Caco-2 (cell line): Measurements from ENCODE around the gene PDE6C. TPM values are rescaled to one million over a fixed set of nuclear protein-coding genes. Genes with fewer than 3 reads are reported as not detected.

Source experiments
- BruUV-seq: library from RNA; stranded (reverse); fragments of 400-500 nt; replicated peaks from 2 replicates; lab custom pipeline; 2021; lab: Mats Ljungman, UMichigan
- CTCF ChIA-PET: fragments of 300-600 bp; sonication (Branson Sonifier 250); formaldehyde crosslinking; loops from one replicate; lab custom pipeline; 2022; ENCODE audit warnings: antibody characterized with exemption; lab: Charles Lee
- POLR2A ChIA-PET: fragments of 300-600 bp; sonication (Branson Sonifier 250); formaldehyde crosslinking; loops from one replicate; lab custom pipeline; 2022; ENCODE audit warnings: antibody characterized with exemption; lab: Charles Lee
- DNase-seq, 2 experiments: peaks; one replicate each; pipeline versions ENCODE4 v3.0.0 to v3.0.0-alpha.2; 2020 to 2022
- H3K27me3 ChIP-seq: replicated peaks from 2 replicates; pipeline ENCODE4 v1.6.0; 2011; ENCODE audit warnings: low read length; ENCODE audit not compliant: control insufficient read depth, insufficient read depth
- H3K36me3 ChIP-seq: 2 replicates; pipeline ENCODE4 v1.5.1; 2011; ENCODE audit warnings: low read length; ENCODE audit not compliant: control insufficient read depth, insufficient read depth
- H3K4me1 ChIP-seq: fragments of 250-450 bp; sonication (Bioruptor Pico); 2 replicates; pipeline ENCODE4 v1.5.1; 2020; ENCODE audit warnings: mild to moderate bottlenecking
- H3K4me3 ChIP-seq: 2 replicates; pipeline ENCODE4 v1.5.1; 2011; ENCODE audit warnings: low read depth, mild to moderate bottlenecking, control low read depth, low read length
- H3K9me3 ChIP-seq: fragments of 250-450 bp; sonication (Bioruptor Pico); 2 replicates; pipeline ENCODE4 v1.5.1; 2020; ENCODE audit warnings: mild to moderate bottlenecking, moderate library complexity
- H3K27ac Mint-ChIP-seq: one replicate; pipeline ENCODE4 v1.8.0; 2022; ENCODE audit warnings: mixed read lengths; ENCODE audit not compliant: unreplicated experiment
- H3K27me3 Mint-ChIP-seq: one replicate; pipeline ENCODE4 v1.8.0; 2022; ENCODE audit warnings: mixed read lengths; ENCODE audit not compliant: insufficient read depth, unreplicated experiment
- H3K36me3 Mint-ChIP-seq: one replicate; pipeline ENCODE4 v1.8.0; 2022; ENCODE audit warnings: mild to moderate bottlenecking, mixed read lengths; ENCODE audit not compliant: insufficient read depth, unreplicated experiment
- H3K4me1 Mint-ChIP-seq: one replicate; pipeline ENCODE4 v1.8.0; 2022; ENCODE audit warnings: low read depth, mixed read lengths; ENCODE audit not compliant: unreplicated experiment
- H3K4me3 Mint-ChIP-seq: one replicate; pipeline ENCODE4 v1.8.0; 2022; ENCODE audit warnings: mild to moderate bottlenecking, moderate library complexity, mixed read lengths; ENCODE audit not compliant: unreplicated experiment
- H3K9me3 Mint-ChIP-seq: one replicate; pipeline ENCODE4 v1.8.0; 2022; ENCODE audit warnings: mixed read lengths; ENCODE audit not compliant: unreplicated experiment
- intact Hi-C: fragments of 100-400 bp; cut with micrococcal nuclease; formaldehyde crosslinking; loops from one replicate; pipeline ENCODE4 v1.10.0; 2022; ENCODE audit not compliant: unreplicated experiment
- total RNA-seq: library from RNA; stranded (reverse); gene quantifications from 2 replicates; pipeline ENCODE4 v1.2.3, GENCODE V29; 2022
- TF ChIP-seq, protein P1 (sequence below), 2 experiments: fragments of 200-600 bp in 1 of 2; IDR thresholded peaks; 1 replicate in 1 of 2; 2 replicates in 1 of 2; pipeline versions ENCODE4 v1.5.1 to v1.8.0; 2011 to 2022; ENCODE audit warnings: antibody characterized with exemption in 1 of 2, control low read depth in 1 of 2, inconsistent platforms in 1 of 2, low read depth in 1 of 2, low read length in 1 of 2, mild to moderate bottlenecking in 1 of 2, moderate library complexity in 1 of 2; ENCODE audit not compliant: insufficient read depth in 1 of 2, severe bottlenecking in 1 of 2, unreplicated experiment in 1 of 2

PDE6C gene
- total RNA-seq, 1 experiment from 2014 or later = not detected

- CTCF ChIA-PET = interaction anchor here (0.6 kb wide), 1 partner anchor 127 kb away, joined by 3 read pairs; no protein-coding TSS in a partner anchor
- BruUV-seq = TSS peak; percentile 42
- H3K4me1 ChIP-seq = peaks cover 29% of the 10 kb centered on the region
- Mint-ChIP-seq H3K4me1 (peaks cover 11% of the 10 kb centered on the region), H3K9me3 (no peaks in the 10 kb centered on the region), H3K27ac (peak overlapping the region; percentile 58), H3K36me3 (no peaks in the 10 kb centered on the region), H3K27me3 (no peaks in the 10 kb centered on the region), H3K4me3 (peak overlapping the region; percentile 81)
- H3K9me3 ChIP-seq = no peaks in the 10 kb centered on the region
- TF ChIP-seq, protein P1, sequence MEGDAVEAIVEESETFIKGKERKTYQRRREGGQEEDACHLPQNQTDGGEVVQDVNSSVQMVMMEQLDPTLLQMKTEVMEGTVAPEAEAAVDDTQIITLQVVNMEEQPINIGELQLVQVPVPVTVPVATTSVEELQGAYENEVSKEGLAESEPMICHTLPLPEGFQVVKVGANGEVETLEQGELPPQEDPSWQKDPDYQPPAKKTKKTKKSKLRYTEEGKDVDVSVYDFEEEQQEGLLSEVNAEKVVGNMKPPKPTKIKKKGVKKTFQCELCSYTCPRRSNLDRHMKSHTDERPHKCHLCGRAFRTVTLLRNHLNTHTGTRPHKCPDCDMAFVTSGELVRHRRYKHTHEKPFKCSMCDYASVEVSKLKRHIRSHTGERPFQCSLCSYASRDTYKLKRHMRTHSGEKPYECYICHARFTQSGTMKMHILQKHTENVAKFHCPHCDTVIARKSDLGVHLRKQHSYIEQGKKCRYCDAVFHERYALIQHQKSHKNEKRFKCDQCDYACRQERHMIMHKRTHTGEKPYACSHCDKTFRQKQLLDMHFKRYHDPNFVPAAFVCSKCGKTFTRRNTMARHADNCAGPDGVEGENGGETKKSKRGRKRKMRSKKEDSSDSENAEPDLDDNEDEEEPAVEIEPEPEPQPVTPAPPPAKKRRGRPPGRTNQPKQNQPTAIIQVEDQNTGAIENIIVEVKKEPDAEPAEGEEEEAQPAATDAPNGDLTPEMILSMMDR (IDR thresholded peaks at IDR 0.05; ENCODE audit: insufficient read depth in 1 of 2, low read depth in 1 of 2, low read length in 1 of 2, severe bottlenecking in 1 of 2, unreplicated experiment in 1 of 2) = no peak
- peak overlapping the region; percentile 65 for H3K4me3 ChIP-seq
- POLR2A ChIA-PET = no interaction called here
- no peaks in the 10 kb centered on the region for H3K27me3 ChIP-seq
- no peak for DNase-seq
- intact Hi-C loops = no loop called here
- H3K36me3 ChIP-seq = no peaks in the 10 kb centered on the region
Observed at GRCh38 chr10:93567277-93568104, 44.8 kb upstream of the PDE6C start.

DNA sequence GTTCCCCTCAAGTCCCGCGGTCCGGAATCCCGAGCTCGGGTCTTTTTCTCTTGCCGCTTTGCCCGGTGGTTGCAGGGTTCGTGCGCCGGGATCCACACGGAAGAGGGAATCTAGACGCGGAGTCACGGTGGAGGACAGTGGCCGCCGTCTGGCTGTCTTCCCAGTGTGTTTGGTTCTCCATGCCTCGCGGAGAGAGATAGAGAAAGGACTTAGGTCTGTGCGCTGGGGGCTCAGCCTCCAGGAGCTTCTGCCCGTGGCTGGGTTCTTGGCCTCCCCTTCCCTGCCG is 44.3 kb upstream of the PDE6C start:
- Histone ChIP-seq H3K4me1 (peaks cover 31% of the 10 kb centered on the region), H3K27me3 (no peaks in the 10 kb centered on the region), H3K9me3 (no peaks in the 10 kb centered on the region), H3K4me3 (no peak overlapping the region), H3K36me3 (no peaks in the 10 kb centered on the region)
- Mint-ChIP-seq H3K27me3 (no peaks in the 10 kb centered on the region), H3K4me1 (peaks cover 16% of the 10 kb centered on the region), H3K27ac (no peak overlapping the region), H3K9me3 (no peaks in the 10 kb centered on the region), H3K36me3 (no peaks in the 10 kb centered on the region), H3K4me3 (no peak overlapping the region)
- POLR2A ChIA-PET = no interaction called here
- BruUV-seq = no TSS peak
- intact Hi-C loops = no loop called here
- CTCF ChIA-PET = no interaction called here
- DNase-seq = no peak
- TF ChIP-seq, protein P1 (IDR thresholded peaks at IDR 0.05; ENCODE audit: insufficient read depth in 1 of 2, low read depth in 1 of 2, low read length in 1 of 2, severe bottlenecking in 1 of 2, unreplicated experiment in 1 of 2) = no peak

GRCh38 chr10:93570383-93570782 is 42.0 kb upstream of the PDE6C start:
- Histone ChIP-seq H3K9me3 (no peaks in the 10 kb centered on the region), H3K27me3 (no peaks in the 10 kb centered on the region), H3K4me1 (peaks cover 40% of the 10 kb centered on the region), H3K36me3 (no peaks in the 10 kb centered on the region), H3K4me3 (no peak overlapping the region)
- no peak for DNase-seq
- Mint-ChIP-seq H3K27me3 (no peaks in the 10 kb centered on the region), H3K4me3 (no peak overlapping the region), H3K9me3 (no peaks in the 10 kb centered on the region), H3K27ac (no peak overlapping the region), H3K4me1 (peaks cover 23% of the 10 kb centered on the region), H3K36me3 (no peaks in the 10 kb centered on the region)
- ChIA-PET CTCF (no interaction called here), POLR2A (no interaction called here)
- BruUV-seq = no TSS peak
- intact Hi-C loops = no loop called here
- TF ChIP-seq, protein P1 (IDR thresholded peaks at IDR 0.05; ENCODE audit: insufficient read depth in 1 of 2, low read depth in 1 of 2, low read length in 1 of 2, severe bottlenecking in 1 of 2, unreplicated experiment in 1 of 2) = no peak
